NB4 (cell line): ENCODE data around the gene SPEF1.

Experiments
- CTCF ChIP-seq: IDR thresholded peaks from one replicate; pipeline ENCODE4 v1.5.1; 2012; ENCODE audit warnings: low read depth, low read length
- POLR2A ChIP-seq: IDR thresholded peaks from 2 replicates; pipeline ENCODE4 v1.6.1; 2011; ENCODE audit warnings: mild to moderate bottlenecking; ENCODE audit not compliant: insufficient read length; ENCODE audit errors: extremely low read depth

- no peak for TF ChIP-seq CTCF
- TF ChIP-seq POLR2A, result no peak
Observed at GRCh38 chr20:3735768-3736167, 45.5 kb downstream of the SPEF1 start.
